Measurements from ENCODE around the gene ERO1B. TPM values are rescaled to one million over a fixed set of nuclear protein-coding genes. Genes with fewer than 3 reads are reported as not detected.

The ERO1B gene
- total and polyA plus RNA-seq, 2 of the 4 experiments (the other 2 are of a cell fraction): 0.54 to 0.60 TPM

- H3K27ac ChIP-seq (ENCODE audit: insufficient read depth, low read length): no peak overlapping the region
- no peak overlapping the region for H3K9ac ChIP-seq (ENCODE audit: low read depth, low read length)
- H3K9me3 ChIP-seq (ENCODE audit: control insufficient read depth, insufficient read depth, low read length): no peaks in the 10 kb centered on the region
- no peaks in the 10 kb centered on the region for H4K20me1 ChIP-seq (ENCODE audit: insufficient read depth, low read length)
- H3K4me2 ChIP-seq (ENCODE audit: low read depth, low read length): no peak overlapping the region
- H3K27me3 ChIP-seq (ENCODE audit: control insufficient read depth, insufficient read depth, low read length): no peaks in the 10 kb centered on the region
- H2BK5ac ChIP-seq (ENCODE audit: low read depth, low read length, poor library complexity, severe bottlenecking): no peak overlapping the region
- intact Hi-C loops (cut with micrococcal nuclease) (no loop called here), dilution Hi-C loops (cut with HindIII; ENCODE audit: low sequenced_read_pairs, unreplicated experiment) (no loop called here), in situ Hi-C loops (cut with MboI; ENCODE audit: low sequenced_read_pairs) (no loop called here)
- H3K79me1 ChIP-seq (ENCODE audit: low read depth in 1 of 2, low read length in 2 of 2): no peaks in the 10 kb centered on the region
- no peak overlapping the region for H2AK5ac ChIP-seq (ENCODE audit: low read depth, low read length)
- DNase-seq (no peak), ATAC-seq (ENCODE audit: low read depth) (no peak)
- no peak overlapping the region for H2BK120ac ChIP-seq (ENCODE audit: low read depth, low read length)
- no peaks in the 10 kb centered on the region for H3K4me1 ChIP-seq (ENCODE audit: control insufficient read depth, insufficient read depth, low read length)
- CTCF ChIA-PET: interaction anchor here (0.7 kb wide), 1 partner anchor 47 kb away, joined by 7 read pairs; no protein-coding TSS in a partner anchor
- no peak overlapping the region for H3K4ac ChIP-seq (ENCODE audit: low read depth, low read length)
- H3K56ac ChIP-seq (ENCODE audit: extremely low read depth, insufficient read depth, low read length): no peak overlapping the region
- no peak overlapping the region for H2AFZ ChIP-seq (replicated peaks; ENCODE audit: low read length, poor library complexity)
- POLR2A ChIA-PET (ENCODE audit: unreplicated experiment): no interaction called here
- H3K23ac ChIP-seq (ENCODE audit: low read depth, low read length): no peak overlapping the region
- no CpG with 5 or more reads among the region's 1 CpG for WGBS, 2 experiments (ENCODE audit: extremely low coverage in 2 of 2, insufficient read length in 1 of 2)
- no peaks in the 10 kb centered on the region for H3K36me3 ChIP-seq (ENCODE audit: control insufficient read depth, insufficient read depth, low read length)
- H3K18ac ChIP-seq (ENCODE audit: low read depth, low read length): no peak overlapping the region
- H2BK20ac ChIP-seq (ENCODE audit: low read depth, low read length): no peak overlapping the region
- no peak overlapping the region for H2AK9ac ChIP-seq (replicated peaks; ENCODE audit: low read depth, low read length, poor library complexity)
- H4K91ac ChIP-seq (ENCODE audit: insufficient read depth, low read depth, low read length): no peak overlapping the region
- H3K9me1 ChIP-seq (ENCODE audit: insufficient read depth, low read length): no peaks in the 10 kb centered on the region
- no peak overlapping the region for H4K5ac ChIP-seq (ENCODE audit: low read depth, low read length)
- no peak overlapping the region for H2BK15ac ChIP-seq (ENCODE audit: low read depth, low read length)
- H3K14ac ChIP-seq (replicated peaks; ENCODE audit: low read depth, low read length): no peak overlapping the region
- no peak overlapping the region for H4K8ac ChIP-seq (ENCODE audit: low read depth in 2 of 2, low read length in 2 of 2)
- no peak overlapping the region for H3K4me3 ChIP-seq (ENCODE audit: insufficient read depth, low read depth, low read length)
- BruUV-seq (replicated peaks): no TSS peak
- TF ChIP-seq SMC3 (IDR thresholded peaks at IDR 0.05; ENCODE audit: low read depth, low read length) (no peak), FOS (IDR thresholded peaks at IDR 0.05; ENCODE audit: low read depth, low read length) (no peak), POLR2A (IDR thresholded peaks at IDR 0.05; ENCODE audit: low read depth, low read length) (no peak), CEBPB (IDR thresholded peaks at IDR 0.05; ENCODE audit: low read depth, low read length) (no peak), RAD21 (IDR thresholded peaks at IDR 0.05; ENCODE audit: low read length) (no peak), MXI1 (IDR thresholded peaks at IDR 0.05; ENCODE audit: borderline replicate concordance, low read depth, low read length) (no peak), MAFK (IDR thresholded peaks at IDR 0.05; ENCODE audit: low read depth, low read length) (no peak), NFE2L2 (IDR thresholded peaks at IDR 0.05; ENCODE audit: low read depth, low read length) (no peak), RFX5 (IDR thresholded peaks at IDR 0.05; ENCODE audit: low read depth, low read length) (no peak), CTCF (conservative IDR thresholded peaks at IDR 0.05; ENCODE audit: low read depth, low read length) (no peak), RCOR1 (IDR thresholded peaks at IDR 0.05; ENCODE audit: insufficient replicate concordance, low read length) (no peak), BHLHE40 (IDR thresholded peaks at IDR 0.05; ENCODE audit: low read depth, low read length) (no peak), ELK1 (IDR thresholded peaks at IDR 0.05; ENCODE audit: borderline replicate concordance, low read depth, low read length) (no peak), MAZ (IDR thresholded peaks at IDR 0.05; ENCODE audit: borderline replicate concordance, low read depth, low read length) (no peak), CHD1 (IDR thresholded peaks at IDR 0.05; ENCODE audit: low read depth, low read length) (no peak)
Measured at GRCh38 chr1:236322566-236323409, 41.0 kb upstream of the ERO1B start.
